ENCODE data around the gene SIRT2. TPM values are rescaled to one million over a fixed set of nuclear protein-coding genes. Genes with fewer than 3 reads are reported as not detected.

SIRT2 gene
- total and polyA plus RNA-seq, 2 of the 13 experiments (the other 11 are each of a cell fraction or from before 2014, with no cell fraction given): 22.3 to 26.1 TPM

DNA sequence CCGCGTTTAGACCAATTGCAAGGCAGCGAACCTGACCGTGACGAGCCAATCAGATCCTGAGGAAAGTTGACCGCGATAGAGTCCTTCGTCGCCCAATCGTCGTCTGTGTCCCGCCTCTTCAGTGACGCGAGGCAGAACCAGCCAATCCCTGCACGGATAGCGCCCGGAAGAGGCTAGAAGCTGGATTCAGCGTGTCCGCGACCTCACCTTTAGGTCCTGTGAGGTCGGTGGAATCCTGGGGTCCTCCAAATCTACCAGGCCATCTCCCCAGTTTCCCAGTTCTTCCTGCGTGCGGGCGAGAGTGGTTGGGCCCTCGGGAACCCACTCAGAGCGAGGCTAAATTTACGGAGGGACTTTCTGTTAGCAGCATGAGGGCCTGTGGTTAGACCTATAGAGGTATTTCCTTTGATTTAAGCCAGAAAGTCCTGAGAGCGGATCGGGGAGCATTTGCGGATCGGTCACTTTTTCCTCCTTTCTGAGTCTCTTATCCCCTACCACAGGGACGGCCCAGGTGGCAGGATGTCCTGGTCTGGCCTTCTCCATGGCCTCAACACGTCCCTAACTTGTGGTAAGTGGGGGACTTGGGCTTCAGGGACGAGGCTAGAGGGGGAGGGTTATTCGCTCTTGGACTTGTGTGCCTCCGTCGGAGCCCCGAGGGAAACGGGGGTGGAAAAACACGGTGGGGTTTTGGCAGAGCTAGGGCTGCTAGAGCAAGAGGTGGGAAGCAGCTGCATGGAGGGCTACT is 31.5 kb upstream of the SIRT2 start, which contains the start of gene MRPS12 (continued):
- TF ChIP-seq, protein P1, sequence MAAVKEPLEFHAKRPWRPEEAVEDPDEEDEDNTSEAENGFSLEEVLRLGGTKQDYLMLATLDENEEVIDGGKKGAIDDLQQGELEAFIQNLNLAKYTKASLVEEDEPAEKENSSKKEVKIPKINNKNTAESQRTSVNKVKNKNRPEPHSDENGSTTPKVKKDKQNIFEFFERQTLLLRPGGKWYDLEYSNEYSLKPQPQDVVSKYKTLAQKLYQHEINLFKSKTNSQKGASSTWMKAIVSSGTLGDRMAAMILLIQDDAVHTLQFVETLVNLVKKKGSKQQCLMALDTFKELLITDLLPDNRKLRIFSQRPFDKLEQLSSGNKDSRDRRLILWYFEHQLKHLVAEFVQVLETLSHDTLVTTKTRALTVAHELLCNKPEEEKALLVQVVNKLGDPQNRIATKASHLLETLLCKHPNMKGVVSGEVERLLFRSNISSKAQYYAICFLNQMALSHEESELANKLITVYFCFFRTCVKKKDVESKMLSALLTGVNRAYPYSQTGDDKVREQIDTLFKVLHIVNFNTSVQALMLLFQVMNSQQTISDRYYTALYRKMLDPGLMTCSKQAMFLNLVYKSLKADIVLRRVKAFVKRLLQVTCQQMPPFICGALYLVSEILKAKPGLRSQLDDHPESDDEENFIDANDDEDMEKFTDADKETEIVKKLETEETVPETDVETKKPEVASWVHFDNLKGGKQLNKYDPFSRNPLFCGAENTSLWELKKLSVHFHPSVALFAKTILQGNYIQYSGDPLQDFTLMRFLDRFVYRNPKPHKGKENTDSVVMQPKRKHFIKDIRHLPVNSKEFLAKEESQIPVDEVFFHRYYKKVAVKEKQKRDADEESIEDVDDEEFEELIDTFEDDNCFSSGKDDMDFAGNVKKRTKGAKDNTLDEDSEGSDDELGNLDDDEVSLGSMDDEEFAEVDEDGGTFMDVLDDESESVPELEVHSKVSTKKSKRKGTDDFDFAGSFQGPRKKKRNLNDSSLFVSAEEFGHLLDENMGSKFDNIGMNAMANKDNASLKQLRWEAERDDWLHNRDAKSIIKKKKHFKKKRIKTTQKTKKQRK (IDR thresholded peaks at IDR 0.05; ENCODE audit: low read length): peak; percentile 9; the same call in 1 of the 2 replicates
- TF ChIP-seq ZNF430 (CRISPR knock-in tag; IDR thresholded peaks at IDR 0.05) (no peak), TOPORS (CRISPR knock-in tag; IDR thresholded peaks at IDR 0.05) (no peak), ZNF782 (CRISPR knock-in tag; IDR thresholded peaks at IDR 0.05; ENCODE audit: borderline replicate concordance) (no peak), ZFP90 (CRISPR knock-in tag; IDR thresholded peaks at IDR 0.05; ENCODE audit: borderline replicate concordance) (0 out of 2 replicates have a peak, but pooled peaks have one; percentile 10), SNAPC2 (CRISPR knock-in tag; IDR thresholded peaks at IDR 0.05) (no peak), ZFY (CRISPR knock-in tag; IDR thresholded peaks at IDR 0.05) (peak; percentile 80), ELF1 (CRISPR knock-in tag; IDR thresholded peaks at IDR 0.05) (peak; percentile 90), MXD4 (CRISPR knock-in tag; IDR thresholded peaks at IDR 0.05) (no peak; the same call in 1 of the 2 replicates), ZNF160 (CRISPR knock-in tag; IDR thresholded peaks at IDR 0.05) (no peak), POLR2AphosphoS5 (IDR thresholded peaks at IDR 0.05; ENCODE audit: low read depth, low read length) (peak; percentile 92), ZNF136 (CRISPR knock-in tag; IDR thresholded peaks at IDR 0.05; ENCODE audit: low read depth) (0 out of 2 replicates have a peak, but pooled peaks have one; percentile 47), FIP1L1 (IDR thresholded peaks at IDR 0.05; ENCODE audit: borderline replicate concordance, insufficient read depth, low read depth, low read length) (no peak)
- TF ChIP-seq, protein P2, sequence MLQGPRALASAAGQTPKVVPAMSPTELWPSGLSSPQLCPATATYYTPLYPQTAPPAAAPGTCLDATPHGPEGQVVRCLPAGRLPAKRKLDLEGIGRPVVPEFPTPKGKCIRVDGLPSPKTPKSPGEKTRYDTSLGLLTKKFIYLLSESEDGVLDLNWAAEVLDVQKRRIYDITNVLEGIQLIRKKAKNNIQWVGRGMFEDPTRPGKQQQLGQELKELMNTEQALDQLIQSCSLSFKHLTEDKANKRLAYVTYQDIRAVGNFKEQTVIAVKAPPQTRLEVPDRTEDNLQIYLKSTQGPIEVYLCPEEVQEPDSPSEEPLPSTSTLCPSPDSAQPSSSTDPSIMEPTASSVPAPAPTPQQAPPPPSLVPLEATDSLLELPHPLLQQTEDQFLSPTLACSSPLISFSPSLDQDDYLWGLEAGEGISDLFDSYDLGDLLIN (CRISPR knock-in tag; IDR thresholded peaks at IDR 0.05; ENCODE audit: borderline replicate concordance): 0 out of 2 replicates have a peak, but pooled peaks have one; percentile 60
- TF ChIP-seq, protein P3, sequence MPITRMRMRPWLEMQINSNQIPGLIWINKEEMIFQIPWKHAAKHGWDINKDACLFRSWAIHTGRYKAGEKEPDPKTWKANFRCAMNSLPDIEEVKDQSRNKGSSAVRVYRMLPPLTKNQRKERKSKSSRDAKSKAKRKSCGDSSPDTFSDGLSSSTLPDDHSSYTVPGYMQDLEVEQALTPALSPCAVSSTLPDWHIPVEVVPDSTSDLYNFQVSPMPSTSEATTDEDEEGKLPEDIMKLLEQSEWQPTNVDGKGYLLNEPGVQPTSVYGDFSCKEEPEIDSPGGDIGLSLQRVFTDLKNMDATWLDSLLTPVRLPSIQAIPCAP (CRISPR knock-in tag; IDR thresholded peaks at IDR 0.05; ENCODE audit: low read depth): no peak
- TF ChIP-seq, protein P4, sequence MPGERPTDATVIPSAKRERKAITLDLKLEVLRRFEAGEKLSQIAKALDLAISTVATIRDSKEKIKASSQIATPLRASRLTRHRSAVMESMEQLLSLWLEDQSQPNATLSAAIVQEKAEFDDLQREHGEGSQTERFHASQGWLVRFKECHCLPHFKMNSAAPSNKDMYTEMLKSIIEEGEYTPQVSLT (CRISPR knock-in tag; IDR thresholded peaks at IDR 0.05; ENCODE audit: borderline replicate concordance, low read depth): no peak
- TF ChIP-seq, protein P5, sequence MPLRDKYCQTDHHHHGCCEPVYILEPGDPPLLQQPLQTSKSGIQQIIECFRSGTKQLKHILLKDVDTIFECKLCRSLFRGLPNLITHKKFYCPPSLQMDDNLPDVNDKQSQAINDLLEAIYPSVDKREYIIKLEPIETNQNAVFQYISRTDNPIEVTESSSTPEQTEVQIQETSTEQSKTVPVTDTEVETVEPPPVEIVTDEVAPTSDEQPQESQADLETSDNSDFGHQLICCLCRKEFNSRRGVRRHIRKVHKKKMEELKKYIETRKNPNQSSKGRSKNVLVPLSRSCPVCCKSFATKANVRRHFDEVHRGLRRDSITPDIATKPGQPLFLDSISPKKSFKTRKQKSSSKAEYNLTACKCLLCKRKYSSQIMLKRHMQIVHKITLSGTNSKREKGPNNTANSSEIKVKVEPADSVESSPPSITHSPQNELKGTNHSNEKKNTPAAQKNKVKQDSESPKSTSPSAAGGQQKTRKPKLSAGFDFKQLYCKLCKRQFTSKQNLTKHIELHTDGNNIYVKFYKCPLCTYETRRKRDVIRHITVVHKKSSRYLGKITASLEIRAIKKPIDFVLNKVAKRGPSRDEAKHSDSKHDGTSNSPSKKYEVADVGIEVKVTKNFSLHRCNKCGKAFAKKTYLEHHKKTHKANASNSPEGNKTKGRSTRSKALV (CRISPR knock-in tag; IDR thresholded peaks at IDR 0.05): 0 out of 2 replicates have a peak, but pooled peaks have one; percentile 44
- TF ChIP-seq, protein P6, sequence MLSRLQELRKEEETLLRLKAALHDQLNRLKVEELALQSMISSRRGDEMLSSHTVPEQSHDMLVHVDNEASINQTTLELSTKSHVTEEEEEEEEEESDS (CRISPR knock-in tag; IDR thresholded peaks at IDR 0.05; ENCODE audit: borderline replicate concordance): no peak

Measured in HepG2 (cell line).